Measurements from ENCODE around the gene REELD1. TPM values are rescaled to one million over a fixed set of nuclear protein-coding genes. Genes with fewer than 3 reads are reported as not detected.

Gene REELD1
- total RNA-seq, 1 donor from 2014 or later: not detected

- no peaks in the 10 kb centered on the region for H3K36me3 ChIP-seq (ENCODE audit: control insufficient read depth, insufficient read depth, low read length)
- TF ChIP-seq, protein P1, sequence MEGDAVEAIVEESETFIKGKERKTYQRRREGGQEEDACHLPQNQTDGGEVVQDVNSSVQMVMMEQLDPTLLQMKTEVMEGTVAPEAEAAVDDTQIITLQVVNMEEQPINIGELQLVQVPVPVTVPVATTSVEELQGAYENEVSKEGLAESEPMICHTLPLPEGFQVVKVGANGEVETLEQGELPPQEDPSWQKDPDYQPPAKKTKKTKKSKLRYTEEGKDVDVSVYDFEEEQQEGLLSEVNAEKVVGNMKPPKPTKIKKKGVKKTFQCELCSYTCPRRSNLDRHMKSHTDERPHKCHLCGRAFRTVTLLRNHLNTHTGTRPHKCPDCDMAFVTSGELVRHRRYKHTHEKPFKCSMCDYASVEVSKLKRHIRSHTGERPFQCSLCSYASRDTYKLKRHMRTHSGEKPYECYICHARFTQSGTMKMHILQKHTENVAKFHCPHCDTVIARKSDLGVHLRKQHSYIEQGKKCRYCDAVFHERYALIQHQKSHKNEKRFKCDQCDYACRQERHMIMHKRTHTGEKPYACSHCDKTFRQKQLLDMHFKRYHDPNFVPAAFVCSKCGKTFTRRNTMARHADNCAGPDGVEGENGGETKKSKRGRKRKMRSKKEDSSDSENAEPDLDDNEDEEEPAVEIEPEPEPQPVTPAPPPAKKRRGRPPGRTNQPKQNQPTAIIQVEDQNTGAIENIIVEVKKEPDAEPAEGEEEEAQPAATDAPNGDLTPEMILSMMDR (IDR thresholded peaks at IDR 0.05; ENCODE audit: insufficient read depth, low read length, severe bottlenecking): no peak
- DNase-seq (ENCODE audit: low read depth) (no peak), FAIRE-seq (no peak)
- H3K4me3 ChIP-seq (ENCODE audit: low read depth, low read length): no peak overlapping the region
- no peaks in the 10 kb centered on the region for H3K27me3 ChIP-seq (ENCODE audit: control insufficient read depth, insufficient read depth, low read length)
Observed at GRCh38 chr4:146256328-146256727, 42.0 kb downstream of the REELD1 start.

DNA sequence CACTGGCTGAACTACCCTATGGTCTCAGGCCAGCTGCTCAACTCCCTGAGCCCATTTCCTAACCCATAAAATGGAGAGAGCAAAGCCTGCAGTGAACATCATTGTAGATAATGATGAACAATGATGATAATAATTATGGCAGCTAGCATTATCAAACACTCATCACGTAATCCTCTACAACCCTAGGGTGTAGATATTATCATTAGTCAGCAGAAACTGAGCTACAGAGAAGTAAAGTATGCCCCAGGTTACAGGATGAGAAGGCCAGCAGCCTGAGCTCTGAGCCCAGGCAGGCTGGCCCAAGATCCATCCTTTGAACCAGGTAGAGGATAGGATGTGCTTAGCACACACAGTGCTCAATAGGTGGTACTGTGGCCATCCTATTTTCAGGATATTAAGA, 43.2 kb downstream of the REELD1 start:
- Histone ChIP-seq H3K4me3 (ENCODE audit: low read depth, low read length) (no peak overlapping the region), H3K27me3 (ENCODE audit: control insufficient read depth, insufficient read depth, low read length) (no peaks in the 10 kb centered on the region), H3K36me3 (ENCODE audit: control insufficient read depth, insufficient read depth, low read length) (no peaks in the 10 kb centered on the region)
- DNase-seq (ENCODE audit: low read depth): no peak
- no peak for FAIRE-seq
- TF ChIP-seq, protein P1 (IDR thresholded peaks at IDR 0.05; ENCODE audit: insufficient read depth, low read length, severe bottlenecking): no peak

DNA sequence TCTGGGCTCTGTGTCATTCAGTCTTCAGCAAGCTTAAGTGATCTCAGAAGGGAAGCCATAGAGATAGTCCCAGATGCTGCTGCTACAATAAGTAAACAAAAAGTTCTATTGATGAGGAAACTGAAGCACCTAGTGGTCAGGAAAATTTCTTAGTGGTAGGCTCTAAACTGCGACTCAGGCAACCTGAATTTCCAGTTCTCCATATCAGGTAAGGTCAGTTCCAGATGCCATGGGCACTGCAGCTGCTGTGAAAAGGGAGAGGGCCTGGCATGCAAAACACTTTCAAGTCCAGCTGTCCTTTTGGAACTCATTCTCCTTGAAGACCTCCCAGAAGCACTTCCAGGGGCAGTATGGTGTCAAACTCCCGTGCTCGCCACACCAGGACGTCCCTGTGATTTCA, 46.2 kb downstream of the REELD1 start:
- TF ChIP-seq, protein P1 (IDR thresholded peaks at IDR 0.05; ENCODE audit: insufficient read depth, low read length, severe bottlenecking): no peak
- H3K4me3 ChIP-seq (ENCODE audit: low read depth, low read length): no peak overlapping the region

DNA sequence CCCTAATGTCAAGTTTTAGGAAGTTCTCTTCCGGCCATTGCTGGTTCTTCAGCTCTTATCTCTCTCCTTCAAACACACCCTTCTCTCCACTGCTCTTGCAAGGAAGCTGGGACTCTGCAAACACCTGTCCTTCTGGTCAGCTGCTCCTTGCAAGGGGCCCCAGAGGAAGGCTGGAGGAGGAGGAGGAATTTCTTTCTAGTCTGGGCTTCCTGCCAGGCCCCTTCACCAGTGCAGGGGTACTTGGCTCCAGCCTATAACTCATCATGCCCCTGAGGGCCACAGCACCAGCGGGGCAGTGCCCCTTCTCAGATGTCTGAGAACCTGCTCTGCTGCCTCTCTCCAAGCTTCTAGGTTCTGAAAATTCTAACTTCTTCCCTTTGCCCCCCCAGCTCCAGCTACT, 46.7 kb downstream of the REELD1 start:
- Histone ChIP-seq H3K4me3 (ENCODE audit: low read depth, low read length) (no peak overlapping the region), H3K27me3 (ENCODE audit: control insufficient read depth, insufficient read depth, low read length) (no peaks in the 10 kb centered on the region), H3K36me3 (ENCODE audit: control insufficient read depth, insufficient read depth, low read length) (no peaks in the 10 kb centered on the region)
- FAIRE-seq (no peak), DNase-seq (ENCODE audit: low read depth) (no peak)
- TF ChIP-seq, protein P1 (IDR thresholded peaks at IDR 0.05; ENCODE audit: insufficient read depth, low read length, severe bottlenecking): no peak

More for the DNA sequence above, 46.2 kb downstream of the REELD1 start:
- Histone ChIP-seq H3K27me3 (ENCODE audit: control insufficient read depth, insufficient read depth, low read length) (no peaks in the 10 kb centered on the region), H3K36me3 (ENCODE audit: control insufficient read depth, insufficient read depth, low read length) (no peaks in the 10 kb centered on the region)
- peak; percentile 35 for DNase-seq (ENCODE audit: low read depth)
- no peak for FAIRE-seq

DNA sequence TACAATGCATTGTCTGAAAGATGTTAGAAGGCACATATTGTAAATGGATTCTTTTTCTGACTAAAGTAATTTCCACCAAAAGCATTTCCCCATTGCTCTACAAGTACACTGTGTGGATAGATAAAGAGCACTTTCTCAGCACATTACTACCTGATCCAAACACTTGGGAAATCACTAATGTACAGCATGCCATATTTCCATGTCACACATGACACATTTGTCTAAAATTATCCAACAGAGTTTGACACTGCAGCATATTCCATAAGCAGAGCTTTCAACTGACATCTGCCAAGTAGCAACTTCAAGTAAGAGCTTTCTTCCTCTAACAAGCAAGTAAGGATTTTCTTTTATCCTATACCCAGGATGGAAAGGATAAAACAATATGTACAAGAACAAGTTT, 49.5 kb downstream of the REELD1 start:
- TF ChIP-seq, protein P1 (IDR thresholded peaks at IDR 0.05; ENCODE audit: insufficient read depth, low read length, severe bottlenecking): no peak
- Histone ChIP-seq H3K27me3 (ENCODE audit: control insufficient read depth, insufficient read depth, low read length) (no peaks in the 10 kb centered on the region), H3K36me3 (ENCODE audit: control insufficient read depth, insufficient read depth, low read length) (no peaks in the 10 kb centered on the region), H3K4me3 (ENCODE audit: low read depth, low read length) (no peak overlapping the region)
- no peak for DNase-seq (ENCODE audit: low read depth)
- no peak for FAIRE-seq

GRCh38 chr4:146265950-146266490, 51.7 kb downstream of the REELD1 start:
- no peak for DNase-seq (ENCODE audit: low read depth)
- FAIRE-seq: no peak
- TF ChIP-seq, protein P1 (IDR thresholded peaks at IDR 0.05; ENCODE audit: insufficient read depth, low read length, severe bottlenecking): no peak
- Histone ChIP-seq H3K36me3 (ENCODE audit: control insufficient read depth, insufficient read depth, low read length) (no peaks in the 10 kb centered on the region), H3K4me3 (ENCODE audit: low read depth, low read length) (no peak overlapping the region), H3K27me3 (ENCODE audit: control insufficient read depth, insufficient read depth, low read length) (no peaks in the 10 kb centered on the region)
